ENCODE measurements around the gene KCNQ1.

The KCNQ1 gene

DNA sequence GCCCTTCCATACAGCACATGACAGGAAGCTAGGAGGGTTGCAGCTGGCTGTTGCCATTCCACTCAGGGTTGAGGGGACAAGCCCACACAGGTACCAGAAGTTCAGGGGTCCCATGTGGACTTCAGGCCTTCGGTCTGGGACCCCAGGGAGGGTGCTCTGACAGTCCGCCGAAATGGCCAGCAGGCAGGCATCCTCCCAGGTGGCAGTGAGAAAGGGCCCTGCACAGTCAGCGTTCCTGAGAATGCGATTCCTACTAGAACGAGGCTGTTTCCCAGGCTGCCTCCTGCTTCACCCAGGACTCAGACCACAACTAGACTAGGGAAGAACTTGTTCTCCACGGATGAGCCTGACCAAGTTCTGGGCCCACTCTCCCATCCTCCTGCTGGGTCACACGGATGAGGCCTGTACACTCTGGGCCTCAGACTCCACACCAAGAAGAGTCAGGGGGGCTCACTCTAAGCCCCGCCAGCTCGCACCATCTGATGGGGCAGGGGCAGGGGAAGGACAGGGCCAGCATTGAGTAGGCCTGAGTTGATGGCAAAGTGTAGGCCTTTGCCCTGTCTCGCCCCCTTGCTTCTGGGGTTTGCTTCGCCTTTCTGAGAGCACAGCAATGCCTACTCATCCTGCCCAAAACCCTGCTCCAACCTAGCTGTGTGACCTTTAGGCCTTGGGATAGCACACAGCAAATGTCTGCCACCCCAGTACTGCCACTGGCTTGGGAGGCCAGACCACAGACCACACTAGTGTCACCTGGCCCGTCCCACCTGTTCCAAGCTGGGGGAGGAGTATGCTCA is 241.0 kb downstream of the KCNQ1 start:
- no peak for DNase-seq (ENCODE audit: low spot score)

DNA sequence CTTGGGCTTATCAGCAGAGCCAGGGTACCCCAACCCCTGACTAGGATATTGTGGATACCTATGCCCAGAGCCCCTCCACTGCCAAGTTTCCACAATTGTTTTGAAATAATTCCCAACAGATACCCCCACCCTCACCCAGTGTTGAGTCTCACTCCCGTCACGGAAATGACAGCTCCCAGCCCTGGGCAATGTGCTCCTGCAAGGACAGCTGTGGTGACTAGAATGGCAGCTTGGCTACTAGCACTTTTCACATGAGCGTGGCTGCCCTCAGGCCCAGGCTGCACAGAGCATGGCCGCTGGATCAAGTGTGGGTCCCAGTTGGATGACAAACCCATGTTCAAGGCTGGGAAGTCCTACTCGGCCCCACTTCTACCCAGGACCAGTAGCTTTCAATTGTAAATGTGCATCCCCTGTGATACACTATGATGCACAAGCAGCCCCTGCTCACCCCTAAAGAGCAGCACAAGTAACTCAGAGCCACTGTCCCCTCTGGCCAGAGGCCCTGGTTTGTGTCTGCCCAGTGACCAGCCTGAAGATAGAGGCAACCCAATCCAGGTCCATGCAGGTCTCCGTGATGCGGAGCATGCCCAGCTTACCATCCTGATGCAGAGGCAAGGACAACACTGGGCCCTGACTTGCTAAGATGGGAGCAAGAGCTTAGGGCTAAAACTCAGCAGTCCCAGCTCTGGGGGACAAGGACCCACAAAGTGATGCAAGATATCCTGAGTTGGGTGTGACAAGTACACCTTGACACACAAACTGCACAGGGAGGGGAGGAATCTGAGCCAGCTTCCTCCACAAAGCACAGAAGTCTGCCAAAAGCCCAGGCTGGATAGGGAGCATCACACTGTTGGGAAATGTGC is 241.8 kb downstream of the KCNQ1 start:
- no peak for DNase-seq (ENCODE audit: low spot score)

DNA sequence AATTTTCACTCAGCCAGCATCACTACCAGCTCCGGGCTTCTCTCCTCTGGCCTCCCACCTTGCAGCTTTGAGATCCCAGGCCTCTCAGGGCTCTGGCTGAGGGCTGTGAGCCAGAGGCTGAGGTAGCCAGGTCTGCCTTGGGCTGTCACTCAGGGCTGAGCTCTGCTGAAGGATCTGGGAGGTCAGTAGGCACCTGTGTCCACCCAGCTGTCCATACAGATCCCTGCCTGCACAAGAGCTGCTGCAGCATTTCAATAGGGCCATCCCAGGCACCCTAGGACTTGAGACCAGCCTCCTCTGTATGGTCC is 242.4 kb downstream of the KCNQ1 start:
- DNase-seq (ENCODE audit: low spot score), result no peak

DNA sequence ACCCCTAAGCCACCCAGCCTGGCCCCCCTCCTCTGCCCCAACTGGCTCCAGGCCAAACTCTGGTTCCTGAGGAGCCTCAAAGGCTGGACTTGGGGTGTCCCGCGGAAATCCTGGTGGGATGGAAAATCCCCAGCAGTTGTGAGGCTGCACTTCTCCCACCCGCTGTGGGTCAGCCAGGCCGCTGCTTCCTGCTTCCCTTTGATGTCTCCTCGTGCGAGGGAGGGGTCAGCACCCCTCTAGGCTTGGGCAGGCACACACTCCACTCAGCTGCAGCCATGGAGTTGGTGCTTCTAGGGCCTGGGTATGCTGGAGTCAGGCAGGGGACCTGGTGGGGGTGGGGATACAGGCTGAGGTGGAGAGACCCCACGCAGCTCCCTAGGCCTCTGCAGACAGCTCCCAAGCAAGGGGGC is 243.0 kb downstream of the KCNQ1 start:
- DNase-seq (ENCODE audit: low spot score), result no peak

DNA sequence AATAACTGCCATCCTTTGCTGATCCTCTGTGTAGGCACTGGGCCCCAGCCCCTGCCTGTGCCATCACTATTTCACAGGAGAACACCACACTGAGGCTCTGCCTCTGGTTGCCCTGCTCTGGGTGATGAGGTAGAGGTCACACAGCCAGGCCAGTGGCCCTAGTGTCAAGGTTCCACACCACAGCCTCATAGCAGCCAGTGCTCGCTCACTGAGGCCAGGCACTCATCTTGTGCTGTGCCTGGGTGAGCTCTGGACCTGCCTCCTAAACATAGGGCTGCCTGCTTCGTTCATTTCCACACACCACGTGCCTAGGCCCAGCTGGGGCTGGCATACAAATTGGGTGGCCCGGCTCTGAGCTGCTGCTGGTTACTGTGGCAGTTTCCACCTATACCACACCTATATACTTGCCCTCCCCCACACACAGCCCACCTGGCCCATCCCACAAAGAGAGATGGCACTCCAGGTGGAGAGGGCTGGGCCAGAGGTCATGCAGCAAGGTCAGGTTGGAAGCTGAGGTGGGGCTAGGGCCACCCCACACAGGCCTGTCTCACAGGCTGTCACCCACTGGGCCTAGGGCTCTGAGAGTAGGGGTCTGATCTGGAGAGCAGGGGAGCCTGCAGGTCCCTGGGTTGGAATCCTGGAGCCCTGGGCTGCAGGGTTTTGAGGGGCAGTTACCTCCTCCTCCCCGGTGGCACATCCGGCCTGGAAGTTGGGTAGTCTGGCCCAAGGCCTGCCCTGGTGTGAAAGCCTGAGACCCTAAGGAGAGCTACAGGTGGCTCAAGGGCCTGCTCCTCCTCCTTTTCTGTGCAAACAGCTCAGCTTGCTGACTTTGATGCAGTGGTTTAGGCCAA is 243.8 kb downstream of the KCNQ1 start:
- no peak for DNase-seq (ENCODE audit: low spot score)

DNA sequence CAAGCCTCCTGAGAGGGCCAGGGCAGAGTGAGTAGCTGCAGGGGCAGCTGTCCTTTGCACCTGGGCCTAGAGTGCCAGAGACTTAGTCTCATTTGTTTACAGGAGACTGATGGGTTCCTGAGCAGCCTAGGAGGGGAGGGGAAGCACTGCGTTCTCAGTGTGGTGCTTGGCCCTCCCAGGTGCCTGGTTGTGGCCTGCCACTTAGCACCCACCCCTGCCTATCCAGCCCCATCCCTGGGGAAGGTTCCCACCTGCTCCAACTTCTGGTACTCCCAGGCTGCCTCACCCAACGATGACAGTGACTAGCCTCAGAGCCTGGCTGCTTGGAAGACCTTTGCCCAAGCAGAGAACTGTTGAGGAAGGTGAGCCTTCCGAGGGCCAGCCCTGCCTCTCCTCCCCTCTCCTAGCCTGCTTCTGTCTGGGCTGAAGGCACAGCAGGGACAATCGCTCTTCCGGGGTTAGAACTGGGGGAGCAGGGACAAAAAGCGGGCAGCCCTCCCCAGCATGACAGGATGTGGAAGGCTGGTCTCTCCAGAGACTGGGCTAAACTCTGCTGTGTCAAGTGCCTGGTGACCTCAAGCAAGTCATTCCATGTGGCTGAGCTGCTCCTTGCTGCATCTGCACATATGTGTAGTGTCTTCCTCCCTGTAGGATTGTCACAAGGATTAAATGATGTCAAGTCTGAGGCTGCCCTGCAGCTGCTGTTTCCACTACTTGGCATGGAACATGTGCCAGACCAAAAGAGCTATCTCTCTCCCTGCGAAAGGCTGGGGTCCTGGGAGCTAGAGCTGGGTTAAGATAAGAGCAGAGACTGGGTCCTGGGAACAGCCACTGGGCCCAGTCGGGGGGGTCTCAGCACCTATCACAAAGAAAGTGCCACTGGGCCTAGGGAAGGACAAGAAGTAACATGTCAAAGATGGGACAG is 245.1 kb downstream of the KCNQ1 start:
- DNase-seq (ENCODE audit: low spot score), result no peak

DNA sequence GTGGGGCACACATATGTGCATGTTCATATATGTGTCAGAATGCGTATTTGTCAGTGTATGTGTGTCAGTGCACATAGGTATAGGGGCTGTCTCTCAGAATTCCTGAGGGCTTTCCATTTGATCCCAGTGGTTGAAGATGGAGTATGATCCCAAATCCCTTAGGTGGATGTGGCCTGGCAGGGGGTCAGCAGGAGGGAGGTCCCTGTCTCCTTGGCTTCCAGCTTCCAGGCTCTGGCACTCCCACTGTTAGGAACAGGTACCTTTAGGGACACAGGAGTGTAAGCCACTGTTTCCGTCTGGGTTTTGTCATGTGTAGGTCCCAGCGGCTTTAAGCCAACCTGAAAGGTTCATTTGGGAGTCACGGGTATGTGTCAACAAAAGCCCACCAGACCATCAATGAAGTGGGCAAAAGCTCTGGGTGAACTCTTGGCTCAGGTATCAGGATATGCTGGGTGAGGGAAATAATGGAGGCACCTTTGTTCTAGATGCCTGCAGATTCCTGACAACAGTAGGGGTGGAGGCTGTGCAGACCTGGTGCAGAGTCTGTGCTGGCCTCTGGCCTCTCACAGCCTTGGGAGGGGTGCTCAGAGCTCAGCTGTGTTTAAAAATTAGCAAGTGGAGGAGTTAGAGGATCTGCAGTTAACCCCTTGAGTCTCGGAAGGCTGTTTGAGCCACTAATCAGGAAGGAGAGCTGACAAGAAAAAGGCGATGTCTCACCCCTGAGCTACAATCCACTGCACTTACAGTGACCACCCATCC is 246.0 kb downstream of the KCNQ1 start:
- DNase-seq (ENCODE audit: low spot score), result no peak

DNA sequence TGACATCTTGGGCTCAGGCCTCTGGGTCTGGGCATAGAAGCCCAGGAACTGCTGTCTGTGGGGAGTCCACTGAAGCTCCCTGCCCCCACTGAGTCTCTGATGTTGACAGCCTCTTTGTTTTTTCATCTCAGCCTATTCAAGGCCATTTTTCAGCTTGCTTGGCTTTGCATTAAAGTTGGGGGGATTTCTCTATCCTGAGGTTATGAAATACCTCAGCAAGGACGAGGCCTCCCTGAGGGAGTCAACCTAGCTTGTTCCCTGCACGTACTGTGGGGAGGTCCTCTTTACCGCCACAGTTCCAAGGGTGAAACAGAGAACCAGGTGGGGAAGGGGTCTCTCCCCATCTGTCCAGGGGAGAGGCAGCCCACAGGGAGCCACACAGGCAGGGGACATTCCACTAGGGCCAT is 246.6 kb downstream of the KCNQ1 start:
- DNase-seq (ENCODE audit: low spot score), result no peak

DNA sequence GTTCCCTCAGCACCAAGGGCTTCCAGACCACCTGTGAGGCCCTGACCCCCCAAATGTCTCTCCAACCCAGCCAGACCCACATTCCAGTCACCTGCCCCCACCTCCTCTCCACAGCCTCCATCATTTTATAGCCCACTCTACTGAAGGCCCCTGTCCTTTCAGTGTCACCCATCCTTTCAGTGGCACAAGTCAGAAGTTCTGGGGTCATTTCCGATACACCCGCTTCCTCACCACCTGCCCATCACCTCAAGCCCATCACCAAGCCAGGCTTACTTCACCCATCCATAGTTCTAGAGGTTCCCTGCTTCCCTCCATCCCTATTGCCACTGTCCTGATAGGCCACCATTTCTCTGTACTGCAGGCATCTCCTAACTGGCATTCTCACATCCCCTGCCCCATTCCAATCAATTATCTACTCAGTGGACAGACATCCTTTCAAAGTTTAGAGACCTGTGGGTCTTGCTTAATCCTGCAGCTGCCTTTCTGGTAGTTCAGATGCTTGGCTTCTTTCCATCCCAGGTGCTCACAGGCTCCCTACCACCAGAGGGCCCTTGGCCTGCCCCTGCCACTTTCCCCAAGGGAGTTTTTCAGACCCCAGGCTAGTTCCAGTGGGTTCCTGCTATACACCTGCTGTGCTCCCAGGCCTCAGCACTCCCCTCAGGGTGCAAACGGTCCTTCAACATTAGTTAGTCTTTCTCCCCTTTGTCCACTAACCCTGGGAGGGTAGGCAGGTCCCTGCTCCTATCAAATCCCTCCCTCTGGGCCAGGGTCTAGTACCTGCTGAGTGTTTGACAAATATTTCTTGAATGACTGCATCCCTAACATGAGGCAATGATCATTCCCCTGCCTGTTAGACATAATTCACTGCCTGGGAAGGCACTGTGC is 247.4 kb downstream of the KCNQ1 start:
- no peak for DNase-seq (ENCODE audit: low spot score)

DNA sequence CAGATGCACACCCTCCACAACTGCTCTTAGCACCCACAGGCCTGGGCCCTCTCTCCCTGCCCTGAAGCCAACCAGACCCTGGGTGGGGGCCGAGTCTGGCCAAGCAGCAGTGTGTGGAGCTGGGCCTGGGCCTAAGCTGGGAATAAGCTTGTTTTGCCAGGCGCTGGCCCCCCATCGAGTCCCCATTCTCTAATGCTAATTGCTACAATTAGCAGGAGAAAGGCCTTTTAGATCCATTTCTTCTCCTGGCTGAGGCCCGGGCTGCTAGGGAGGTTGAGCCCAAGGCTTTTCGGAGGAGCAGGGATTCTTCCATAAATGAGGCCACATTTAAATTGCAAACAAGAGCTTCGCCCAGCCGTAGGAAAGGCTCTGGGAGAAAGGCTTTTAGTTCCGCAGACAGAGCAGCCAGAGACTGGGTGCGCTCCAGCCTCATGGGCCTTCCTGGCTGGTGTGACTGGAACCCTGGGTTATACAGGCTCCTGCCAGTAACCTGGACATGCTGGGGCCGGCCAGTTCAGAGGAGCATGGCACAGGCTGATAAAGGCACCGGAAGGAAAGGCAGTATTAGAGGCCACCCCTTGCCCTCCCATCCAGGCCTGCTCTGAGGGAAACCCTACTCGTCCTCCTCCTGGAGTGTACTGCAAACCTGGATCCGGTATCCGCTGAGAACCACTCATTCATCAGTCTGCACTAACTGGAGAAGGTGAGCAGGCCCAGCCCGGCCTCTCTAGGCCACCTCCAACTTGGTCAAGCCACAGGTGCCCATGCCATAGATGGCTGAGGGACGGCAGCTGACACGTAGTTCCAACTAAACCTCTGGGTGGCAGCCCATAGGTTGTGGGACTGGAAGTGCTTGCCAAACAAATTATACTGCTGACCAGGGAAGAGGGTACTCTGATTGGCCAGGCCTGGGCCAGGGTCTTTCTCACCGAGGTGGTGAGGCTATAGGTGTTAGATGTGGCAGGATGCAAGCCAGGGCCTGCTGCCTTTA is 248.8 kb downstream of the KCNQ1 start:
- no peak for DNase-seq (ENCODE audit: low spot score)

DNA sequence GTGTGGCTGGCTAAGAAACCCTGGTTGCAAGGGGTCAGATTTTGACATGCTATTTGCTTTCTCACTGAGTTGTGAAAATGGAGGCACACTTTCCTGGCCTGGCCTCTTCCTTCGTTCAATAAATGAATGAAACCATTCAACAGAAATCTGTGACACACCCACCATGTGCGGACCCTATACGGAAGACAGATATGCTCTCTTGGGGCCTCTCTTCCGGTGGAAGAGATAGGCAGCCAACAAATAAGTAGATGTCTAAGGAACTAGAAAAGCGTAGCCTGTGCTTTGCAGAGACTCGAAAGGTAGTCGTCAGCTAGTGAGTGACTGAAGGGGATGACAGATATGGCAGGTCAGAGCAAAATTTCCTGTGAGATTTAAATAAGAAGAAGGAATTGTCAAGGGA is 249.7 kb downstream of the KCNQ1 start:
- no peak for DNase-seq (ENCODE audit: low spot score)

DNA sequence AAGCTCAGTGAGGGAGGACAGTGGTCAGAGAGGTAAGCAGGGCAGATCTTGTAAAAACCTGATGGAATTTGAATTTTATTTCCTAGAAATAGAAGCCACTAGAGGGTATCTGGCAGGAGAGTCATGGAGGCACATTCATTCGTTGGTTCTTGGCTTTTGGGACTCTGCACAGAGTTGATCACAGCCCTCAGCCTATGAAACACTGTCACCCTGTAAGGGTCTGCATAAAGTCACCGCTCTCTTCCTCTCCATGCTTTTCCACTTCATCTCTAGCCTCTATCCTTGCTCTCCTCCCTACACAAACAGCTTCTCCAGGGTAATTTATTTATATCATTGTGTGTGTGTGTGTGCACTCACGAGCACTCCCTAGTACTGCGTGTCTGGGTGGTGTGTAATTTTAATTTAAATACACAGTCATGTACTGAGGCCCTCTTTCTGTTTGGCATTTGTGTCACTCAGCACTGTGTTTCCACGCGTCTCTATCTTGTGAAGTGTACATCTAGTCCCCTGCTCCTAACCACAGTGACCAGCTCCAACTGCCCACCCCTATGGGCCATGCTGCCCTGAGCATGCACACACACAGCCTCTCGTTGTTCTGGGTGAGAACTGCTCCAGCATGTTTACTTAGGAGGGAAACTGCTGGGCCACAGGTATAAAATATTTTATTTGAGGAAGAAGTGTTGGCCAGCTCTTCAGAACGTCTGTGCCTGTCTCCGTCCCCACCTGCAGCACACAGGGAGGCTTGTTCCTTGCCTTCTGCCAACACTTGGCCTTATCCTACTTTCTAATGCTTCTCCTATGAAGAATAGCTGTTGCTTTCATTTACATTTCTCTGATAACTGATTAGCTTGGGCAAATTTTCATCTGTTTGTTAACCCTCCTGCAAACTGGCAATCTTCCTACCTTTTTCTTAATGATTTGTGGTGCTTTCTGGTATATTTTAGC is 250.5 kb downstream of the KCNQ1 start:
- no peak for DNase-seq (ENCODE audit: low spot score)

DNA sequence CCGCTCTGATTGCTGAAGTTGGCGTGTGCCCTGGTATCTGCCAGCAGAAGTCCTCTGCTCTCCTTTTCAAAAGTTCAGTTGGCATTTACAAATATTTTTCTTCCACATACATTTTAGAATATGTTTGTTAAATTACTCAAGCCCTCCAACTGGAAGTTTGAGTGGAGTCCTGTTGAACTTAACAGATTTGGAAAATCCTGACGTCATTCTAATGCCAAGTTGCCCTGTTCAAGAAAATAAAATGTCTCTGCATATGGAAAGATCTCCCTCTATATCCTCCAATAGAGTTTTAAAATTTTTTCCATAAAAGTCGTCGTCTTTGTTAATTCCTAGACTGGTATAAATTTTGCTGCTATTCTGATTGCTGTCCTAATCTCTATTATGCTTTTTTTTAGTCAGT is 251.6 kb downstream of the KCNQ1 start:
- no peak for DNase-seq (ENCODE audit: low spot score)

DNA sequence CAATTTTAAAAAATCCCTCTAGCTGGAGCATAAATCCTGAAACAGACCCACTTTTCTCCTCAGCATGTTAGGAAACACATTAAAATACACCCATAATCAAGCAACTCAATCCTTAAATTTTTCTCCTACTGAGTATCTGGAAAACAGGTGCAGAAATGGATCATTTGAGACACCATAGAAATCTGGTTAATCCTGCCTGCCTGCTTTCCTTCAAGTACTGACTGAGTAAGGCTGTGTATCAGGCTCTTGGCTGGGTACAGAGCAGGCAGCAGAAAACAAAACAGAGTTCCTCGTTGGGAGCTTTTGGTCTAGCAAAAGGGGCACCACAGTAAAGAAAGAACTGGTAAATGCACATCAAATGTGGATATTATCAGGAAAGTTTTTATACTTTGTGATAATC is 253.1 kb downstream of the KCNQ1 start:
- DNase-seq (ENCODE audit: low spot score), result no peak

DNA sequence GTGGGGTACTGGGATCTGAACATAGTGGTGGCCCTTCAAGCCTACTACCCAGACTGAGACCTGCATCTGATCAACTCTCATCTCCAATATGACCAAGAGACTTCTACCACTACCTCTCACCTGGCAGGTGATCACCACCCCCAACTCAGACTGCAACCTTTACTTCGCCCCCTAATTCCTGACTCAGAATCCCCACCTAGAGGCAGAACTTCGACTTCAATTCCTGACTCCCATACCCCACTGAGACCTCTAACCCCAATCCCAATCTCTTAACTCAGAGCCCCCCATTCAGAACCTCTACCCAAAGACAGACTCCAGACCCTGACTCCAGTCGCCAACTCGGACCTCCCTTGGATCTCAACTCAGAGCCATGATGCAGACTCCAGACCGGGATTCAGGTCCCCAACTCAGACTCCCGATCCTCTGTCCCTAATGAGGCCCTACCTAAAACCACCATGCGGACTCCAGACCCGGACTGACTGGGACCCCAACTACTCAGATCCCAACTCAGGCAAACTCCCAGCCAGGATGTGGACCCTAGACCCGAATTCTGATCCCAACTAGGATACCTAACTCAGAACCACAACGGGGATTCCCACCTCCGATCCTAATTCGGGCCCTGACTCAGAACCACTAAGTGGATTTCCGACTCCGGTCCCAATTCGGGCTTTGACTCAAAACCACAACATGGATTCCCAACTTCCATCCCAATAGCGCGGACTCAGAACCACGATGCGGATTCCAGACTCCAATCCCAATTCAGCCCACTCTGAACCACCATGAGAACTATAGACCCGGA is 253.8 kb downstream of the KCNQ1 start:
- no peak for DNase-seq (ENCODE audit: low spot score)

DNA sequence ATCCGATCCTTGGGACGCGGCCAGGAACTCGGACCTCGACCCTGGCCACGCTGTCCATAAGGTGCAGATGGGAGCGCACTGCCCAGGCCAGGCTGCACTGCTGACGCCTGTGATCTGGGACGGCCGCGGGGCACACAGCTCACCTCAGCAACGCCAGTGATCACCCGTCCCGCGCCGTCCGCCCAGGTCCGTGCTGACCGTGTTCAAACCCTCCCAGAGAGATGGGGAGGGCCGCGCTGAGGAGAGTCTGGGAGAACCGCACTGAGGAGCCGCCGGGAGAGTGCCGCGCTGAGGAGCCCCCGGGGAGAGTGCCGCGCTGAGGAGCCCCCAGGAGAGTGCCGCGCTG is 254.3 kb downstream of the KCNQ1 start:
- no peak for DNase-seq (ENCODE audit: low spot score)

All from AG08395 (cell line).